K562 (cell line): ENCODE data around the gene GDNF. TPM values are rescaled to one million over a fixed set of nuclear protein-coding genes. Genes with fewer than 3 reads are reported as not detected.

Experiments
- ATAC-seq: fragments of 200-7000 bp; cut with Tn5 transposase; 3 replicates; pipeline ENCODE4 v1.9.1; 2020; ENCODE audit warnings: moderate library complexity
- BruUV-seq: library from RNA; stranded (reverse); fragments of 400-500 nt; replicated peaks from 2 replicates; lab custom pipeline; 2021; lab: Mats Ljungman, UMichigan
- CTCF ChIA-PET: fragments of 300-600 bp; formaldehyde crosslinking; extraction: SDS; loops from one replicate; lab custom pipeline; 2021; ENCODE audit warnings: low intra/inter-chr PET ratio; lab: Yijun Ruan, JAX
- POLR2A ChIA-PET: fragments of 300-600, 350-650 bp; sonication (Branson Sonifier 250); formaldehyde crosslinking; extraction: SDS; loops from one replicate; lab custom pipeline; 2021; ENCODE audit warnings: antibody characterized with exemption, inconsistent platforms; lab: Yijun Ruan, JAX
- DNase-seq, 4 experiments: peaks; one replicate each; pipeline versions ENCODE4 v3.0.0 to v3.0.0-alpha.2; 2011 to 2018; ENCODE audit warnings: low spot score in 3 of 4, mixed read lengths in 3 of 4; ENCODE audit errors: extremely low read depth in 1 of 4
- FAIRE-seq: peaks from 2 replicates; lab custom pipeline; 2011; peaks lifted over from hg19 to GRCh38; lab: Jason Lieb, UNC
- H2AFZ ChIP-seq: 2 replicates; pipeline ENCODE4 v1.6.0; 2011; ENCODE audit warnings: low read depth, low read length, control low read depth, inconsistent platforms
- H3K27ac ChIP-seq: fragments of 200-600 bp; 3 replicates; pipeline ENCODE4 v1.8.0; 2011; ENCODE audit warnings: low read depth, mild to moderate bottlenecking, control low read depth, inconsistent platforms, low read length, moderate library complexity, mixed read lengths; ENCODE audit errors: extremely low read depth
- H3K27me3 ChIP-seq, 2 experiments: fragments of 300-600 bp in 1 of 2; 2 replicates in 1 of 2; 3 replicates in 1 of 2; pipeline versions ENCODE4 v1.6.0 to v1.8.0; 2011; ENCODE audit warnings: inconsistent platforms in 2 of 2, low read length in 2 of 2, mild to moderate bottlenecking in 1 of 2, mixed read lengths in 1 of 2, moderate library complexity in 1 of 2; ENCODE audit not compliant: control insufficient read depth in 2 of 2, insufficient read depth in 2 of 2
- H3K36me3 ChIP-seq: fragments of 300-600 bp; 3 replicates; pipeline ENCODE4 v1.8.0; 2011; ENCODE audit warnings: mild to moderate bottlenecking, low read length, inconsistent platforms; ENCODE audit not compliant: control insufficient read depth, insufficient read depth
- H3K4me1 ChIP-seq, 2 experiments: fragments of 200-600 bp in 1 of 2; replicated peaks in 1 of 2; 2 replicates in 1 of 2; 3 replicates in 1 of 2; pipeline versions ENCODE4 v1.5.1 to v1.8.0; 2011; ENCODE audit warnings: inconsistent platforms in 2 of 2, low read length in 2 of 2, mild to moderate bottlenecking in 1 of 2, mixed read lengths in 1 of 2, moderate library complexity in 1 of 2; ENCODE audit not compliant: control insufficient read depth in 2 of 2, insufficient read depth in 2 of 2
- H3K4me2 ChIP-seq: 2 replicates; pipeline ENCODE4 v1.6.1; 2011; ENCODE audit warnings: low read length, control low read depth, inconsistent platforms, mixed read lengths; ENCODE audit not compliant: insufficient read depth
- H3K4me3 ChIP-seq: fragments of 200-600 bp; sonication (generic), shearing (Covaris generic); 2 replicates; pipeline ENCODE4 v1.5.1; 2016; ENCODE audit warnings: control low read depth, inconsistent platforms
- H3K79me2 ChIP-seq: fragments of 200-600 bp; 3 replicates; pipeline ENCODE4 v1.8.0; 2011; ENCODE audit warnings: low read length, inconsistent platforms; ENCODE audit not compliant: control insufficient read depth, insufficient read depth
- H3K9ac ChIP-seq, 2 experiments: 2 replicates each; pipeline versions ENCODE4 v1.6.0 to v1.6.1; 2011; ENCODE audit warnings: low read depth in 2 of 2, low read length in 2 of 2, control low read depth in 1 of 2, inconsistent platforms in 1 of 2, mild to moderate bottlenecking in 1 of 2, mixed read lengths in 1 of 2; ENCODE audit not compliant: insufficient read depth in 1 of 2
- H3K9me1 ChIP-seq: one replicate; pipeline ENCODE4 v1.6.0; 2011; ENCODE audit warnings: inconsistent platforms, mild to moderate bottlenecking, low read length, moderate library complexity; ENCODE audit not compliant: control insufficient read depth, insufficient read depth
- H3K9me3 ChIP-seq: replicated peaks from 2 replicates; pipeline ENCODE4 v1.5.1; 2011; ENCODE audit warnings: low read depth, low read length, inconsistent platforms; ENCODE audit not compliant: control insufficient read depth, insufficient read depth
- H4K20me1 ChIP-seq: replicated peaks from 2 replicates; pipeline ENCODE4 v1.6.1; 2011; ENCODE audit warnings: low read length, inconsistent platforms, mixed read lengths; ENCODE audit not compliant: control insufficient read depth, insufficient read depth
- ARHGAP35 ChIP-seq: fragments of 450-650 bp; IDR thresholded peaks from 2 replicates; pipeline ENCODE4 v1.6.1; 2018; ENCODE audit not compliant: partially characterized antibody
- ARID1B ChIP-seq: fragments of 450-650 bp; IDR thresholded peaks from 2 replicates; pipeline ENCODE4 v1.6.1; 2016; ENCODE audit warnings: antibody characterized with exemption, mild to moderate bottlenecking, inconsistent platforms
- ZNF12 ChIP-seq: sonication (generic); formaldehyde crosslinking; IDR thresholded peaks from 2 replicates; pipeline ENCODE4 v1.4.0; 2020; ENCODE audit warnings: mild to moderate bottlenecking, missing genetic modification reagents
- ZNF316 ChIP-seq: fragments of 450-650 bp; IDR thresholded peaks from 2 replicates; pipeline ENCODE4 v1.6.1; 2016
- ZNF76 ChIP-seq: fragments of 250-450 bp; sonication (Bioruptor Pico); IDR thresholded peaks from 2 replicates; pipeline ENCODE4 v1.4.0; 2020; ENCODE audit warnings: mild to moderate bottlenecking, moderate library complexity, borderline replicate concordance
- WGBS: fragments of 100-300 bp; shearing (Covaris generic); methylation state at CpG from one replicate; pipeline ENCODE4 v1.1.6; 2016; ENCODE audit warnings: low coverage, mixed read lengths; ENCODE audit not compliant: insufficient coverage; ENCODE audit errors: missing lambda C conversion rate; 5-methylcytosine and 5-hydroxymethylcytosine counted together
- in situ Hi-C: fragments of 300-500 bp; cut with MboI; formaldehyde crosslinking; loops from 4 replicates; pipeline ENCODE4 v1.15.0; 2018; ENCODE audit warnings: inconsistent platforms, mixed read lengths
- intact Hi-C: fragments of 100-400 bp; cut with micrococcal nuclease; formaldehyde crosslinking; loops from 2 replicates; pipeline ENCODE4 v1.14.2; 2022
- polyA plus RNA-seq, 8 experiments: library from polyadenylated mRNA; depleted of rRNA in 4 of 8; stranded (reverse) in 5 of 8; unstranded in 3 of 8; fragments of >200 nt; fragmentation: Nextera tagmentation in 2 of 8; fragmentation: Illumina TruSeq in 1 of 8; extraction: Ambion mirVana in 2 of 8; extraction: Trizol in 1 of 8; gene quantifications; 2 replicates each; pipeline versions ENCODE4 v1.2.1 to v1.2.3, GENCODE V29; 2011 to 2014; ENCODE audit warnings: inconsistent platforms in 1 of 8, missing spikeins in 1 of 8
- total RNA-seq, 7 experiments: library from RNA; depleted of rRNA in 6 of 7; stranded (reverse); fragments of >200 nt in 6 of 7; fragmentation: Illumina TruSeq in 2 of 7; extraction: Trizol in 2 of 7; gene quantifications; 2 replicates each; pipeline versions ENCODE4 v1.2.1 to v1.2.3, GENCODE V29; 2011 to 2021; ENCODE audit warnings: low replicate concordance in 1 of 7
- TF ChIP-seq, protein P1 (sequence below): sonication (generic); formaldehyde crosslinking; IDR thresholded peaks from 2 replicates; pipeline ENCODE4 v1.8.1; 2023; ENCODE audit warnings: mild to moderate bottlenecking, missing genetic modification reagents
- TF ChIP-seq, protein P2 (sequence below), 2 experiments: IDR thresholded peaks in 1 of 2; conservative IDR thresholded peaks in 1 of 2; 2 replicates each; pipeline ENCODE4 v1.6.1; 2016; ENCODE audit warnings: low read depth in 2 of 2, mild to moderate bottlenecking in 1 of 2, missing compliant biosample characterization in 1 of 2, missing genetic modification characterization in 1 of 2, moderate library complexity in 1 of 2
- TF ChIP-seq, protein P3 (sequence below): fragments of 250-450 bp; sonication (Bioruptor Pico); IDR thresholded peaks from 2 replicates; pipeline ENCODE4 v1.8.0; 2021; ENCODE audit warnings: moderate library complexity, mild to moderate bottlenecking, inconsistent platforms

The GDNF gene
- total and polyA plus RNA-seq, 9 of the 15 experiments (the other 6 are each of a cell fraction or from before 2014, with no cell fraction given) = not detected

- no peaks in the 10 kb centered on the region for H3K79me2 ChIP-seq
- DNase-seq (no peak), FAIRE-seq (no peak), ATAC-seq (no peak)
- ChIA-PET POLR2A (no interaction called here), CTCF (no interaction called here)
- H3K27me3 ChIP-seq = no peaks in the 10 kb centered on the region; a peak in 1 of 5 replicates
- intact Hi-C loops (no loop called here), in situ Hi-C loops (no loop called here)
- H2AFZ ChIP-seq = no peak overlapping the region
- H3K9ac ChIP-seq = no peak overlapping the region
- H3K36me3 ChIP-seq = no peaks in the 10 kb centered on the region
- 0% methylated on average over 3 of the region's 3 CpGs for WGBS
- no peak overlapping the region for H3K27ac ChIP-seq
- H3K4me3 ChIP-seq = no peak overlapping the region
- no peaks in the 10 kb centered on the region for H3K4me1 ChIP-seq
- peaks cover 7% of the 10 kb centered on the region; the same call in 1 of the 2 replicates for H3K9me3 ChIP-seq
- H4K20me1 ChIP-seq = no peaks in the 10 kb centered on the region
- H3K9me1 ChIP-seq = no peaks in the 10 kb centered on the region
- no peak overlapping the region for H3K4me2 ChIP-seq
- no TSS peak for BruUV-seq
- TF ChIP-seq, protein P1, sequence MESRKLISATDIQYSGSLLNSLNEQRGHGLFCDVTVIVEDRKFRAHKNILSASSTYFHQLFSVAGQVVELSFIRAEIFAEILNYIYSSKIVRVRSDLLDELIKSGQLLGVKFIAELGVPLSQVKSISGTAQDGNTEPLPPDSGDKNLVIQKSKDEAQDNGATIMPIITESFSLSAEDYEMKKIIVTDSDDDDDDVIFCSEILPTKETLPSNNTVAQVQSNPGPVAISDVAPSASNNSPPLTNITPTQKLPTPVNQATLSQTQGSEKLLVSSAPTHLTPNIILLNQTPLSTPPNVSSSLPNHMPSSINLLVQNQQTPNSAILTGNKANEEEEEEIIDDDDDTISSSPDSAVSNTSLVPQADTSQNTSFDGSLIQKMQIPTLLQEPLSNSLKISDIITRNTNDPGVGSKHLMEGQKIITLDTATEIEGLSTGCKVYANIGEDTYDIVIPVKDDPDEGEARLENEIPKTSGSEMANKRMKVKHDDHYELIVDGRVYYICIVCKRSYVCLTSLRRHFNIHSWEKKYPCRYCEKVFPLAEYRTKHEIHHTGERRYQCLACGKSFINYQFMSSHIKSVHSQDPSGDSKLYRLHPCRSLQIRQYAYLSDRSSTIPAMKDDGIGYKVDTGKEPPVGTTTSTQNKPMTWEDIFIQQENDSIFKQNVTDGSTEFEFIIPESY (CRISPR knock-in tag) = no peak
- TF ChIP-seq ZNF316 (no peak), ARID1B (no peak), ARHGAP35 (no peak), ZNF12 (no peak), ZNF76 (CRISPR knock-in tag) (no peak)
- TF ChIP-seq, protein P2, sequence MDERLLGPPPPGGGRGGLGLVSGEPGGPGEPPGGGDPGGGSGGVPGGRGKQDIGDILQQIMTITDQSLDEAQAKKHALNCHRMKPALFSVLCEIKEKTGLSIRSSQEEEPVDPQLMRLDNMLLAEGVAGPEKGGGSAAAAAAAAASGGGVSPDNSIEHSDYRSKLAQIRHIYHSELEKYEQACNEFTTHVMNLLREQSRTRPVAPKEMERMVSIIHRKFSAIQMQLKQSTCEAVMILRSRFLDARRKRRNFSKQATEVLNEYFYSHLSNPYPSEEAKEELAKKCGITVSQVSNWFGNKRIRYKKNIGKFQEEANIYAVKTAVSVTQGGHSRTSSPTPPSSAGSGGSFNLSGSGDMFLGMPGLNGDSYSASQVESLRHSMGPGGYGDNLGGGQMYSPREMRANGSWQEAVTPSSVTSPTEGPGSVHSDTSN (CRISPR knock-in tag; IDR thresholded peaks at IDR 0.05; ENCODE audit: low read depth) = no peak
- TF ChIP-seq, protein P2 (tag; conservative IDR thresholded peaks at IDR 0.05; ENCODE audit: low read depth) = no peak
- TF ChIP-seq, protein P3, sequence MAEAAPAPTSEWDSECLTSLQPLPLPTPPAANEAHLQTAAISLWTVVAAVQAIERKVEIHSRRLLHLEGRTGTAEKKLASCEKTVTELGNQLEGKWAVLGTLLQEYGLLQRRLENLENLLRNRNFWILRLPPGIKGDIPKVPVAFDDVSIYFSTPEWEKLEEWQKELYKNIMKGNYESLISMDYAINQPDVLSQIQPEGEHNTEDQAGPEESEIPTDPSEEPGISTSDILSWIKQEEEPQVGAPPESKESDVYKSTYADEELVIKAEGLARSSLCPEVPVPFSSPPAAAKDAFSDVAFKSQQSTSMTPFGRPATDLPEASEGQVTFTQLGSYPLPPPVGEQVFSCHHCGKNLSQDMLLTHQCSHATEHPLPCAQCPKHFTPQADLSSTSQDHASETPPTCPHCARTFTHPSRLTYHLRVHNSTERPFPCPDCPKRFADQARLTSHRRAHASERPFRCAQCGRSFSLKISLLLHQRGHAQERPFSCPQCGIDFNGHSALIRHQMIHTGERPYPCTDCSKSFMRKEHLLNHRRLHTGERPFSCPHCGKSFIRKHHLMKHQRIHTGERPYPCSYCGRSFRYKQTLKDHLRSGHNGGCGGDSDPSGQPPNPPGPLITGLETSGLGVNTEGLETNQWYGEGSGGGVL (CRISPR knock-in tag) = no peak
These were observed 68.6 kb downstream of the GDNF start for GRCh38 chr5:37771203-37771611.
